Nephron progenitor cell (in vitro differentiated cells): ENCODE data around the gene GPR31.
A peak's percentile ranks its signal among the peaks of the same experiment; 100 is the strongest.

Source experiments
- DNase-seq: peaks from one replicate; pipeline ENCODE4 v3.0.0; 2021
- H3K27ac Mint-ChIP-seq: 2 replicates; pipeline ENCODE4 v1.8.0; 2021; ENCODE audit warnings: mild to moderate bottlenecking, moderate library complexity, mixed read lengths
- H3K27me3 Mint-ChIP-seq: 2 replicates; pipeline ENCODE4 v1.8.0; 2021; ENCODE audit warnings: mild to moderate bottlenecking, low read depth, mixed read lengths; ENCODE audit not compliant: poor library complexity
- H3K36me3 Mint-ChIP-seq: 2 replicates; pipeline ENCODE4 v1.8.0; 2021; ENCODE audit warnings: low read depth, mixed read lengths
- H3K4me1 Mint-ChIP-seq: 2 replicates; pipeline ENCODE4 v1.8.0; 2021; ENCODE audit warnings: mixed read lengths
- H3K4me3 Mint-ChIP-seq: 2 replicates; pipeline ENCODE4 v1.8.0; 2021; ENCODE audit warnings: mild to moderate bottlenecking, moderate library complexity, mixed read lengths
- H3K9me3 Mint-ChIP-seq: 2 replicates; pipeline ENCODE4 v1.8.0; 2021; ENCODE audit warnings: mild to moderate bottlenecking, moderate library complexity, mixed read lengths
- CTCF ChIP-seq: fragments of 200-600 bp; sonication (generic); IDR thresholded peaks from 2 replicates; pipeline ENCODE4 v1.5.0; 2021; ENCODE audit warnings: antibody characterized with exemption

The GPR31 gene

GRCh38 chr6:167148997-167149396 is 8.8 kb downstream of the GPR31 start:
- H3K9me3 Mint-ChIP-seq, result peaks cover 13% of the 10 kb centered on the region
- no peaks in the 10 kb centered on the region for H3K36me3 Mint-ChIP-seq
- no peak for DNase-seq
- H3K4me3 Mint-ChIP-seq, result no peak overlapping the region
- TF ChIP-seq CTCF, result no peak
- peaks cover 53% of the 10 kb centered on the region for H3K27me3 Mint-ChIP-seq
- no peak overlapping the region for H3K27ac Mint-ChIP-seq
- peaks cover 35% of the 10 kb centered on the region for H3K4me1 Mint-ChIP-seq

GRCh38 chr6:167148021-167148420 is 9.8 kb downstream of the GPR31 start:
- DNase-seq, result no peak
- Mint-ChIP-seq H3K27ac (no peak overlapping the region), H3K27me3 (peaks cover 57% of the 10 kb centered on the region), H3K4me3 (no peak overlapping the region), H3K9me3 (peaks cover 13% of the 10 kb centered on the region), H3K36me3 (no peaks in the 10 kb centered on the region), H3K4me1 (peaks cover 35% of the 10 kb centered on the region)
- no peak for TF ChIP-seq CTCF

- H3K27ac Mint-ChIP-seq, result no peak overlapping the region
- peaks cover 13% of the 10 kb centered on the region for H3K9me3 Mint-ChIP-seq
- H3K4me3 Mint-ChIP-seq, result peak overlapping the region; percentile 77
- H3K4me1 Mint-ChIP-seq, result peaks cover 35% of the 10 kb centered on the region
- H3K27me3 Mint-ChIP-seq, result peaks cover 54% of the 10 kb centered on the region
- no peaks in the 10 kb centered on the region for H3K36me3 Mint-ChIP-seq
- peak; percentile 29 for DNase-seq
- no peak for TF ChIP-seq CTCF
These were observed 10.8 kb downstream of the GPR31 start for GRCh38 chr6:167146977-167147376.

GRCh38 chr6:167146135-167146534 is 11.6 kb downstream of the GPR31 start:
- Mint-ChIP-seq H3K4me3 (peak overlapping the region; percentile 77), H3K27ac (no peak overlapping the region), H3K27me3 (peaks cover 54% of the 10 kb centered on the region), H3K36me3 (no peaks in the 10 kb centered on the region), H3K4me1 (peaks cover 34% of the 10 kb centered on the region), H3K9me3 (peaks cover 13% of the 10 kb centered on the region)
- TF ChIP-seq CTCF, result no peak
- DNase-seq, result no peak

GRCh38 chr6:167145461-167145860 is 12.3 kb downstream of the GPR31 start:
- no peaks in the 10 kb centered on the region for H3K36me3 Mint-ChIP-seq
- H3K27me3 Mint-ChIP-seq, result peaks cover 54% of the 10 kb centered on the region
- DNase-seq, result no peak
- TF ChIP-seq CTCF, result no peak
- H3K4me3 Mint-ChIP-seq, result no peak overlapping the region
- no peak overlapping the region for H3K27ac Mint-ChIP-seq
- peaks cover 37% of the 10 kb centered on the region for H3K4me1 Mint-ChIP-seq
- peaks cover 13% of the 10 kb centered on the region for H3K9me3 Mint-ChIP-seq

- Mint-ChIP-seq H3K4me1 (peaks cover 55% of the 10 kb centered on the region), H3K27ac (no peak overlapping the region), H3K4me3 (no peak overlapping the region), H3K27me3 (peaks cover 38% of the 10 kb centered on the region), H3K36me3 (no peaks in the 10 kb centered on the region), H3K9me3 (peaks cover 13% of the 10 kb centered on the region)
- no peak for DNase-seq
- TF ChIP-seq CTCF, result no peak
These were observed 14.7 kb downstream of the GPR31 start for GRCh38 chr6:167143041-167143440.
